GM20000 (cell line): ENCODE measurements around the gene BCL2.

Experiments
- DNase-seq: peaks from one replicate; pipeline ENCODE4 v3.0.0; 2012; ENCODE audit warnings: low spot score
- TF ChIP-seq, protein P1 (sequence below): IDR thresholded peaks from 2 replicates; pipeline ENCODE4 v1.5.1; 2012; ENCODE audit warnings: mild to moderate bottlenecking, control low read depth; ENCODE audit errors: extremely low read depth, missing control alignments

Gene BCL2

DNA sequence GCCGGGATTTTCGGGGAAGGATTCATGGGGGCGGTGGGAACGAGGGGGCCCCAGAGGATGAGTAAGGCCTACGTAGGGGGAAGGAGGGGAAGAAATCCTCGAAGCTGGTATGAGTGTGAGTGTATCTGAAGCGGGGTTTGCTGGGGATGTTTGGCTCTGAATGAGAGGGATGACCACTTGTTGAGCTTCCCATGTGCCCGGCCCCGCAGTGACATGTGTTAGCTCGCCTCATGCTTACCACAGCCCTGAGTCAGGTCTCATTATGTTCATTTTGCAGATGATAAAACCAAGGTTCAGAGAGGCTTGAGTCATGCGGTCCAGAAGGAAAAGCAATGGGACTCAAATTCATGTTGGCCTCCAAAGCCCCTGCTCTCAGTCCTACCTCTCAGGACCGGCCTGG is 214.7 kb downstream of the BCL2 start:
- TF ChIP-seq, protein P1, sequence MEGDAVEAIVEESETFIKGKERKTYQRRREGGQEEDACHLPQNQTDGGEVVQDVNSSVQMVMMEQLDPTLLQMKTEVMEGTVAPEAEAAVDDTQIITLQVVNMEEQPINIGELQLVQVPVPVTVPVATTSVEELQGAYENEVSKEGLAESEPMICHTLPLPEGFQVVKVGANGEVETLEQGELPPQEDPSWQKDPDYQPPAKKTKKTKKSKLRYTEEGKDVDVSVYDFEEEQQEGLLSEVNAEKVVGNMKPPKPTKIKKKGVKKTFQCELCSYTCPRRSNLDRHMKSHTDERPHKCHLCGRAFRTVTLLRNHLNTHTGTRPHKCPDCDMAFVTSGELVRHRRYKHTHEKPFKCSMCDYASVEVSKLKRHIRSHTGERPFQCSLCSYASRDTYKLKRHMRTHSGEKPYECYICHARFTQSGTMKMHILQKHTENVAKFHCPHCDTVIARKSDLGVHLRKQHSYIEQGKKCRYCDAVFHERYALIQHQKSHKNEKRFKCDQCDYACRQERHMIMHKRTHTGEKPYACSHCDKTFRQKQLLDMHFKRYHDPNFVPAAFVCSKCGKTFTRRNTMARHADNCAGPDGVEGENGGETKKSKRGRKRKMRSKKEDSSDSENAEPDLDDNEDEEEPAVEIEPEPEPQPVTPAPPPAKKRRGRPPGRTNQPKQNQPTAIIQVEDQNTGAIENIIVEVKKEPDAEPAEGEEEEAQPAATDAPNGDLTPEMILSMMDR: no peak
- no peak for DNase-seq

DNA sequence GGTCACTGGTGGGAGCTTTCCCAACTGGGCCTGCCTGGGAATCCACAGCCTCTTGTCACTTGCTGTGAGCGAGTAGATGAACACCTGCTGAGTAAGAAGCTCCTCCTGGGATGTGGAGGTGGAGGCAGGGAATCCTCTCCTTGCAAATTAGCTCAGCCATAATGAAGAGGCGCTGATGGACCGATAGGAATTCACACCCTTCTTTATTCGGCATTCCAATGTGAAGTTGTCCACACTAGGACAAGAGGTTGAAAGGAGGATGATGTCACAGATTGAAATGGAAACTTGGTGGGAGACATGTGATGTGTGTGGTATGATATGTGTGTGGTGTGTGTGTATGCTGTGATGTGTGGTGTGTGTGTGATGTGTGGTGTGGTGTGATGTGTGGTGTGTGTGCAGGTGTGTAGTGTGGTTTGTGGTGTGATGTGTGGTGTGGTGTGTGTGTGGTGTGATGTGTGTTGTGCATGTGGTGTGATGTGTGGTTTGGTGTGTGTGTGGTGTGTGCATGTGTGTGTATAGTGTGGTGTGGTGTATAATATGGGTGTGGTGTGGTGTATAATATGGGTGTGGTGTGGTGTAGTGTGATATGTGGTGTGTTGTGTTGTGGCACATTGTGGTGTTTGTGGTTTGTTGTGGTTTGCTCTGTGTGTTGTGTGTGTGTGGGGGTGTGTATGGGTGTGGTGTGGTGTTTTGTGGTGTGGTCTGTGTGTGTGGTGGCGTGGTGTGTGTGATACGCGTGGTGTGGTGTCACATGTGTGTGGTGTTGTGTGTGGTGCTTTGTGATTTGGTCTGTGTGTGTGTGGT is 216.4 kb downstream of the BCL2 start:
- no peak for DNase-seq
- TF ChIP-seq, protein P1: no peak

DNA sequence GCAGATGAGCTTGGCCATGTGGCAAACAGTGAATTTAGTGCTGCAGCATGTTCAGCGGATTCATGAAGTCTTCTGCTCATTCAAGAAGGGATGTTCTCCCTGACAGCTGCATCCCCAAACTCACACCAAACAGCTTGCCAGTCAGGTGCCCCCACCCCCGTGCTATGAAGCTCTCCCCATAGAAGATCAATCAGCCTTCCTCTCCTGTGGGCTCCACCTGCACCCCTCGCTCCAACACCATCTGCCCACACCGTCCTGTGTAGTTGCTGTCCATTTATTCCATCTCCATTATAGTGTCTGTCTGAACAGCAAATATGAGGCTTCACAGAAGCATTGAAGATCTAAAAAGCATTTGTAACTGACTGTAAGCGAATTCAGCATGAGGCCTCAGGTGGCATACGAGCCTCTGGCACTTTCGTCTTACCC is 218.9 kb downstream of the BCL2 start:
- DNase-seq: no peak
- TF ChIP-seq, protein P1: no peak

DNA sequence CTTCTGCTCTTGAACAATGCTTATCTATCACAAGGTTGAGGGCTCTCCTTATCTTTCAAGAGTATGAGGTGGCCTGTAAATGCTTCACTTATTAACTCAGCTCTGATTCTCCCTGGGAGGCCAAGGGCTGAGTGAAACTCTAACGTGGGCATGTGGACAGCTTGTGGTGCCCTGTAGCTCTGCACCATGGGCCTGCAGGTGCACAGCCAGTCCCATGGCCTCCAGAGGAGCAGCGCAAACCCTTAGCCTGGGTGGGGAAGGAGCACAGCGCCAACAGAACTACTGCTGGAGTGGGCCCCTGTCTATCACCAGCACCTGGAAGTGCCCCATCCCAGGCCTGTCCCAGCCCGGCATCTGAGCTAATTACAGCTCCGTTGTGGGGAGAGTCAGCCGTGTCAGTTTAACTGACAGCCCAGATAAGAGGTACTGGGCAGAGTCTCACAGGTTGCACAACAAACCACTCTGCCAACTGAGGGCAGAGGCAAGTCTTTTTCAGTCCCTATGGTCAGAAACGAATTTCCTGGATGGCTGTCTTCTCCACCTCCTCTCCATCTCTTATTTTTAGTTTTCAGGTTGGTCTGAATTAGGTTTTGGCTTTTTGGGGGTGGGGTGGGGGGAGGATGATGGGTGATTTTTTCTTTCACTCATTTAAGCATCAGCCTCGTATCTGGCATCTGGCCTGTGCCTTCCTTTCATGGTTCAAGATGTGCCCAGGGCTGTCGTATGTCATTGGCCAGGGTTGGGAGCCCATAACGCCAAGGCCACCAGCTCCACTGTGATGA is 219.5 kb downstream of the BCL2 start:
- TF ChIP-seq, protein P1: no peak
- no peak for DNase-seq

DNA sequence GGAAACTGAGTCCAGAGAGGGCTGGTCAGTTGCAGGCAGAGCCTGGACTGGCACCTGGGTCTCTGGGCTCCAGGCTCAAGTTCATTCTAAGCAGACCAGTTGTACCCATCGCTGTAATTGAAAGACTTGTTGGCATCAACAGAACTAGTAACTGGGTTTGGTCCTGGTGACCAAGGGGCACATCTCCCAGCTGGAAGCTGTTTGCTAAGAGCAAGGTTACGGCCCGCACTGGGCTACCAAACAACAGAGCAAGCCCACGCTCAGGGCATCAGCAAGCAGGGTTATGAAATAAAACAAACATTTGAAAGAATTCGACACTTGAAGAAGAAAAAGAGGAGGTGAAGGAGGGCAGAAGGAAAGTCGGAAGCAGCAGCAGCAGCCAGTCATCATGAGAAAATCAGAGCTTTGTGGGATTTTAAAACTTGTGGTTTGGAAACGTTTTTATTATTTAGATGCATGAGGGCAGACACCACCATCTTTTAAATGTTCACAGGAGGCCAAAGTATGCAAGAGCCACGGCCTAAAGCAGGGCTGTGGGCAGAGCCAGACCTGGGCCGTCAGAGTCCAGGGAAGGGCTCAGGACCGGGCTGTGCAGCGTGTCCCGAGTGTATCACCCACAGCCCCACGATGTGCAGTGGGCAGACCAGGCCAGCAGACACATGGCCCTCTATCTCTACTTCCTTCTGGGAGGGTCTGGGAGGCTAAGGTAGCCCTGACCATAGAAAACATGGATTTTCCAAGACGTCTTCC is 220.3 kb downstream of the BCL2 start:
- DNase-seq: no peak
- TF ChIP-seq, protein P1: no peak

DNA sequence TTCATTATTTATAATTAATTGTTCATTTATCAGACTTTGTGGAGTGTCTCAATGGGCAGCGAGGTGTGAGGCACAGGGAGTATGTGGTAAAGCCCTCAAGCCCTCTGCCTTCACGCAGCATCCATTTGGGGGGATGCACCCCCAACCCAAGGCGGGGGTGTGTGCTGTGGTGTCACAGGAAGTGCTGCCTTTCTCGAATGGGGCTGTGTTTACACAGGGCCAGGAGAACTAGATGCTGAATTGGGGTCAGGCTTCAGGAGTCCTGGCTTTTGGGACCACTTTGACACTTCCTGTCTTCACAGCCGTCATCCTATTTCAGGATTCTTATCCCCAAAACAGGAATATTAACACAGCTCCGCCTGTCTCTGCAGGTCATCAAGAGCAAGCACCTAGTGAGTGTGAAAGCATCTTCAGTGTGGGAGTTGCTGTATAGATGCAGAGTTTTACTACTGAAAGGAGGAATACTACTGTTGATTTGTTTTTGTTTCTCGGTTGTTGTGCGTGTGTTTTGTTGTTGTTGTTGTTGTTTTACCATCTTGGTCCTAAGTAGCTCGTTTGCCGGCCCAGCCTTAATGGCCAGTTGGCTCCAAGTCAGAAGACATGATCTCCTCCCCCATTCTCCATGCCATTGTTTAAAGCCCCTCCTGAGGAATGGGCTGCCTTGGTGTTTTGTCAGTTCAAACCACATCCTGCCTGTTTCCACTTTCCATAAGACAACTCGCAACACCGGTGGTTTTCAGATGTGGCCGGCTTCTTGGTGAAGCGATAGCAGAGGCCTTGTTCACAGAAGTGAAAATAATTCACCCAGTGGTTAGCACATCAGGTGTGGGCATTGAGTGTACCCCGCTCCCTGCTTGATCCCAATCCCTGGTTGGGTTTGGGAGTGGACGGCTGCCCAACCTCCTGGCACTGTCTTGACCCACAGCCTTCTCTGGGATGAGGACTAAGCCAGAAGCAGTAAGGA is 221.3 kb downstream of the BCL2 start:
- TF ChIP-seq, protein P1: no peak
- DNase-seq: peak; percentile 59
